Left renal pelvis (tissue), 4 donors: ENCODE measurements around the gene PDLIM5. TPM values are rescaled to one million over a fixed set of nuclear protein-coding genes. Genes with fewer than 3 reads are reported as not detected.

Experiments
- DNase-seq, 4 donors: peaks; one replicate each; pipeline ENCODE4 v3.0.0-alpha.2; 2013; ENCODE audit warnings: low read depth in 4 of 4, low spot score in 3 of 4
- polyA plus RNA-seq, 4 donors: library from polyadenylated mRNA; unstranded; fragments of 120-200 nt; gene quantifications; one replicate each; pipeline ENCODE4 v1.2.1, GENCODE V29; 2013; ENCODE audit not compliant: insufficient read length in 4 of 4

The PDLIM5 gene
- polyA plus RNA-seq, 4 donors, result 21.6 to 55.3 (median 48.3) TPM

DNA sequence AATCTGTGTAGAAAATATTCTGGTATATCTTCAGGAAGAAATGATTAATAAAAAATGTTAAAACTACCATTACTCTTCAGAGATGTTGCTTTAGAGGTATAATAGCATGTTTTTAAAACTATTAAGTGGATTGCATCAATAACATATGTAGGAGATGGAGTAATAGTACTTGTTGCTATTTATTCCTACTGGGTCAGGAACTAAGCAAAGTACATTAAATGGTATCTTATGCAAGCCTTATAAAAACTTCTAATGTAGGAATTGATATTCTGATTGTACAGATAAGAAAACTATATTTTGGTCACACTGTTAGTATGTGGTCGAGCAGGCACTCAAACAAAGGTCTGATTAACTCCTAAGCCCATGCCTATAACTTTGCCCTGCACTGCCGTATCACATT, 31.4 kb upstream of the PDLIM5 start:
- DNase-seq, result no peak

DNA sequence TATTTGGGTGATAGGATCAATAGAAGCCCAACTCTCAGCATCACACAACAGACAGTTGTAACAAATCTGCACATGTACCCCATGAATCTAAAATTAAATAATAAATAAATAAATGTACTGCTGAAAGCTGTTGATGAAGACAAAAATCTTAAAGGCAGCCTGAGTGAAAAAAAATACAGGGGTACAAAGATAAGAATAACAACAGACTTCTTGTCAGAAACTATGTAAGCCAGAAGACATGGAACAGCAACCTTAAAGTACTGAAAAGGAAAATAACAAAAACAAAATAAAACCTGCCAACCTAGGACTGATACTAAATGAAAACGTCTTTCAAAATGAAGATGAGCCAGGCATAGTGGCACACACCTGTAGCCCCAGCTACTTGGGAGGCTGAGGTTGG, 25.0 kb upstream of the PDLIM5 start:
- no peak for DNase-seq

- no peak for DNase-seq
These were observed 22.9 kb upstream of the PDLIM5 start for GRCh38 chr4:94428884-94429283.

GRCh38 chr4:94430406-94430805, 21.3 kb upstream of the PDLIM5 start:
- DNase-seq, result no peak

GRCh38 chr4:94431388-94431787, 20.4 kb upstream of the PDLIM5 start:
- no peak for DNase-seq

GRCh38 chr4:94434505-94434904, 17.2 kb upstream of the PDLIM5 start:
- DNase-seq, result no peak

GRCh38 chr4:94435874-94436273, 15.9 kb upstream of the PDLIM5 start:
- no peak for DNase-seq

GRCh38 chr4:94436512-94436911, 15.2 kb upstream of the PDLIM5 start:
- no peak for DNase-seq

GRCh38 chr4:94439606-94440005, 12.1 kb upstream of the PDLIM5 start:
- DNase-seq, result no peak

DNA sequence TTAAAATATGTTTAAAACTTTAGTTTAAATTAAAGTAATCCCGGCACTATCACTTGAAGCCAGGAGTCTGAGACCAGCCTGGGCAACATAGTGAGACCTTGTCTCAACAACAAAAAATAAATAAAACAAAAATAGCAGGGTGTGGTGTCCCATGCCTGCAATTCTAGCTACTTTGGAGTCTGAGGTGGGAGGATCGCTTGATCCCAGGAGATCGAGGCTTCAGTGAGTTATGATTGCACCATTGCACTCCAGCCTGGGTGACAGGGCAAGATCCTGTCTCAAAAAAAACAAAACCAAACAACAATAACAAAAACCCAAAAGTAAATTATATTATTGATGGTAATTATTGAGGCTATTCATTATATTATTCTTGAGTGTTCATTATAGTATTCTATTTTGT, 9.9 kb upstream of the PDLIM5 start:
- no peak for DNase-seq

- no peak for DNase-seq
These were observed 9.5 kb upstream of the PDLIM5 start for GRCh38 chr4:94442251-94442650.

DNA sequence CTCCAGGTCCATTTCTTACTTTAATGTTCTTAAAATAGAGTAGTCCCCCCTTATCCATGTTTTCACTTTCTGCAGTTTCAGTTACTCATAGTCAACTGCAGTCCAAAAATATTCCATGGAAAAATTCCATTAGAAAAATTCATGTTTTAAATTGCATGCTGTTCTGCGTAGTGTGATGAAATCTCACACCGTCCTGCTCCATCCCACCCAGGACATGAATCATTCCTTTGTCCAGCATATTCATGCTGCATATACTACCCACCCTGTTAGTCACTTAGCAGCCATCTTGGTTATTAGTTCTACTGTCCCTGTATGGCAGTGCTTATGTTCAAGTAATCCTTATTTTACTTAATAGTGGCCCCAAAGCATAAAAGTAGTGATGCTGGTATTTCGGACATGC, 5.4 kb upstream of the PDLIM5 start:
- no peak for DNase-seq

- no peak for DNase-seq
These were observed 3.9 kb upstream of the PDLIM5 start for GRCh38 chr4:94447754-94448411.

DNA sequence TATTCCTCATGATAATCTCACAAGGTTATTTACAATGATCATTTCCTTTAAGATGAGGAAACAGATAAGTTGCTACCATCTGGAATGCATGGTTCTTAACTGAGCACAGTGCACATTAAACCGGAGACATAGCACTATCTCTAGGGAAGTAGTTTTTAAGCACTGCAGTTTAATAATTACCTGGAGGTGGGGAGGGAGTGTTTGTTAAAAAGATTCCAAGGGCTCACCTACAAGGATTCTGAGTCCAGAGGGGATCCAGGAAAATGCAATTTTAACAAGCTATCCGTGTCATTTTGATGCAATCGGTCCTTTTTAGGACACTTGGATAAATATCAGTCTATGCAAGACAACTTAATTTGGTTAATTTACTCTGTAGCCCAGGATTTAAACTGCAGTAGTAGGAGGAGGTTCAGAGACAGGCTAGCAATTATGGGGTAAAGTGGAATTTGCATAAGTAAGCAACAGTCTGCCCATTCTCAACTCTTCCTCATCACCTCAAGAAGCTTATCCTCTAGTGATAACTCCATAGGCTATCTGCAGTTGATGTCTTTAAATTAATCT, 2.8 kb upstream of the PDLIM5 start:
- no peak for DNase-seq

DNA sequence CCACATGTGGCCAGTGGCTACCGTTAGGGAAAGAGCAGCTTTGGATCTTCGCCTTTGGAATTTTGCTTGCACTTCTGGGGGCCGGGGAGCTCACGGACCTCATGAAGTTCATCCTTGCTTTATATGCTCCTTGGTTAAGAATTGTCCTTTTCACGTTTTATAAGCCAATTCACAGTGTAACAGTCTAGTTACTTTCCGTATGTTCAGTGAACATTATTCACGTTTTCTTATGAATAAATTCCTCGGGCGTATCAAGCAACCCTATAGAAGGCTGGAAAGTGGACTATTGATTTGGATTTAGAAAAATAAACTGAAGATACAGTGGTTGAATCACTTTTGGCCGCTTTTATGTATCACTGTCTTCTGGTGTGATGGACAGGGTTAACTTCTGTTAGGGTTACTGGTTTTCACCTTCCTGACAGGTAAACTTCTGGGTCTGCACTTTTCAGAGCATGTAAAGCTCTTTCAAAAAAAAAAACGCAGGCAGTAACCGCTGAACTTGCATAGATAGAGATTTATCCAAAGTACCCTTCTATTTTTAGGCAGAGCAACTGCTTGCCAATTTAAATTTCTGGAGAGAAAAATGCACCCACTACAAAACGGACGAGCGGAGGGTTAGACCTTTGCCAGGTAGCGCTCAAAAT, 569 bp upstream of the PDLIM5 start:
- no peak for DNase-seq

- peak in 1 of 4 donors; percentile 31 for DNase-seq
These were observed 982 bp downstream of the PDLIM5 start for GRCh38 chr4:94452476-94453371.

DNA sequence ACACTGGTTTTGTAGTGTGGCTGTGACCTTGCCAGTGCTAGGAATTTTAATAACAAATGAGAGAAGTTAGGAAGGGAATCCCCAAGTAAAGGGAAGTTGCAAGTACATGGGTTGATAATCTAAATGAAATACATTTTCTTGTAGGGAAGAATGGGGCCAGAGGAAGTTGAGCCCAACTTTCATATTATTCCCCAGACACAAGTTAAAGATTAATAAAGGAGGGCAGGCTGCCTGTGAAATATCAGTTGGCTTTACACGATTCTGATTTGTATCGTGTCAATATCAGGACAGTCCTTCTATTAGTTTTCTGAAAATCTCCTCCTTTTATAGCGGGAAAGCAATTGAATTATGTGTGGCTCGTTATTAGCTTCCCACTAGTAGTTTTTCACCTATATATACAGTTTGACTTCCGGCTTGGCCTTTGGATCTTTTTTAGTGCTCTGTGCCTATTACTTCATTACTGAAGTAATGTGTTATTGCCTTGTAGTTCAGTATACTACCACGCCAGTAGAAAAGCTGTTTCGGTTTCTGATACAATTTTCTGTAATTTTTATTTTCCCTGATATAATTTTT, 1.7 kb downstream of the PDLIM5 start:
- no peak for DNase-seq

DNA sequence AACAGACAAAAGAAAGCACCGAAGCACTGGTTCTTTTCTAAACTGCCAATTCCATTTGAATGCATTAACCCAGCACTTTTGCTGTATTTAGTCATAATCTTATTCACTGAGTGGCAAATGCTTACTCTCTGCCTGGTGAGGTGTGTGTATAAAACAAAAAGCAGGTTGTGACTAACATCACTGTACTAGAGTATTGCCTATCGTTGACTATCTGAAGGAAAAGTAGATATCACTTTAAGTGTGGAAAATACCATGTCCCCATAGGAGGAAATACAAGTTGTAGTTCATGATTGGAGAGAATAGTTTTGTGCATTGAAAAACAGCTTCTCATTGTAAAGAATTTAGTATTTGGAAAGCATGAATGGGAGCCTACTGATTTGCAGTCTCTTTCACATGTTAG, 2.7 kb downstream of the PDLIM5 start:
- no peak for DNase-seq

- DNase-seq, result no peak
These were observed 3.3 kb downstream of the PDLIM5 start for GRCh38 chr4:94455081-94455480.

GRCh38 chr4:94457692-94458106, 6.0 kb downstream of the PDLIM5 start:
- peak in 1 of 4 donors; percentile 47 for DNase-seq

DNA sequence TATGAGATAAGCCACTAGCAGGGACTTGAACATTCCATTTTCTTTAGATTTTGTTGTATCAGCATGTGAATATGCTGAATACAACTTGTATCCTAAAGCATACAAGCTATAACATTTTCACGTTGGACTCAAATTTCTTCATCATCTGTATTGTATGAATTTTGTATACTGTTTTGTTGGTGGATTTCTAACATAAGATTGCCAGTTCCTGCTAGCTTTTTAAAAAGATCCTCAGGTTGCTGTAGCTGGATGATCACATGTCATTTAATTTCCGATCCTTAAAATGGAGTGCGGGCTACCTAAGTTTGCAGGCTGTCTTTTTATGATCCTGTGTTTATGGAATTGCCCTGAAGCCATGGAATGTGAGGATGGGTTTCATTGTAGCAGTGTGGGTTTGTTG, 6.9 kb downstream of the PDLIM5 start:
- no peak for DNase-seq
